HG02678 (cell line): ENCODE measurements around the gene AANAT.

ENCODE experiments used
- ATAC-seq: cut with Tn5 transposase; IDR thresholded peaks from one replicate; pipeline ENCODE4 v1.9.1; 2021; ENCODE audit warnings: mild to moderate bottlenecking, moderate library complexity; ENCODE audit not compliant: unreplicated experiment

The AANAT gene

GRCh38 chr17:76485569-76485968 lies 18.2 kb downstream of the AANAT start:
- no peak for ATAC-seq

GRCh38 chr17:76487451-76488192 lies 20.2 kb downstream of the AANAT start:
- no peak for ATAC-seq

DNA sequence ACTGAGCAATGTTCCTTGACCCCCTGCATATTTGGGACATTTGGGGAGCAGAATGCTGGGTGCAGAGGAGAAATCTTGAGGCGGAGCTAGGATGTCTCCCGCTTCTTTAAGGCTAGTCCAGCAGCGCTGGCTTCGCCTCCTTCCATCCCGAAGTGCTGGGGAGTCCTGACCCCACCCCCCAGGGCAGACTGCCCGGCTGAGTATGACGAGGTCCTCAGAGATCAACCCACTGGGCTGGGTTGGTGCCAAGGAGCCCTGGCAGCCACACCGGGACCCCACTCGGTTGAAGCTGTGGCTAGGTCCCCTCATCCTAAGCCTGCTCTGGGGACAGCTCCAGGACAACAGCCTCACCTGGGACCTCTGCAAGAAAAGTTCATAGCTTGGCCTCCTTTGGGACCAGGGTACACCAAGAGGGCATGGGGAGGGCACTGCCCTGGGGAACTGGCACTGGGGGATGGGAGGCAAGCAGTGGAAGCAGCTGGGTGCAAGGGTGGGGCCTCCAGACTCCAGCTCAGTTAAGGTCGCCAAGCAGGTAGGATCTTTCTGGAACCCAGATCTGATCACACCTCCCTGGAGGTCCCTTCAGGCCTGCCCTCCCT lies 22.8 kb downstream of the AANAT start:
- no peak for ATAC-seq

DNA sequence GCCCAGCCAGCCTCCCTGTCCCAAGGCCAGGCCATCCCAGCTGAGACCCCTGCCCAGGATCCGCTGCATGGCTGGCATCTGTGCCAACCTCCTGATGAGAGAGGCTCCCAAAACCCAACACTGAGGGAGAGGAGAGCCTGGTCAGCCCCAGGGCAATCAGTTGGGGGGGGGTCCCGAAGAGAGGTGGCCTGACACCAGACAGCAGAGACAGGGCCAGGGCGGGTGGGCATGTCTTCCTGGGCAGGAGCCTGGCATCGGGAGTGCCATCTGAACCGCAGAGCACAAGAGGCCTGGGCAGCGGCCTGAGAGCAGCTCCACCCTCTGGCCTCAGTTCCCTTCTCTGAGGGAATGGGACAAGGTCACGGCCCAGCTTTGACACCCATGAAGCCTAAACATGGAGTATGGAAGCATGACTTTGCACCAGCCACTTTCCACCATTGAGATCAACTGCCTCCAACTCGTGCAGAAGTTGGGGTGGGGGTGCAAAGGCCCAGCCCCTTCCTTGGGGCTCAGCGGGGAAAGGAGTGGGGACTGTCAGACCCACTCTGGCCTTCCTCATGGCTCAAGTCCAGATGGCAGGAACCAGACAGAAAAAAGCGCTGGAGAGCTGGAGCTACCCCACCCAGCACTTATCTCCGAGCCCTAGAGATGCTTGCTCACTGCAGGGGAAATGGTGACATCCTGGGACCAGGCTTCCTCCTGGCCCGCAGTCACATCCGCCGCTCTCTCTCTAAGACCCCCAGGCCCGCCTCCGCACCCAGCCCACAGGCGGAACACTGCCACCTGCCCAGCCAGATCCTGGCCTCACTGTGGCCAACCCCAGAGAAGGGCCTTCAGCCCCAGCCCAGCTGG lies 24.1 kb downstream of the AANAT start:
- ATAC-seq, result peak; percentile 17

DNA sequence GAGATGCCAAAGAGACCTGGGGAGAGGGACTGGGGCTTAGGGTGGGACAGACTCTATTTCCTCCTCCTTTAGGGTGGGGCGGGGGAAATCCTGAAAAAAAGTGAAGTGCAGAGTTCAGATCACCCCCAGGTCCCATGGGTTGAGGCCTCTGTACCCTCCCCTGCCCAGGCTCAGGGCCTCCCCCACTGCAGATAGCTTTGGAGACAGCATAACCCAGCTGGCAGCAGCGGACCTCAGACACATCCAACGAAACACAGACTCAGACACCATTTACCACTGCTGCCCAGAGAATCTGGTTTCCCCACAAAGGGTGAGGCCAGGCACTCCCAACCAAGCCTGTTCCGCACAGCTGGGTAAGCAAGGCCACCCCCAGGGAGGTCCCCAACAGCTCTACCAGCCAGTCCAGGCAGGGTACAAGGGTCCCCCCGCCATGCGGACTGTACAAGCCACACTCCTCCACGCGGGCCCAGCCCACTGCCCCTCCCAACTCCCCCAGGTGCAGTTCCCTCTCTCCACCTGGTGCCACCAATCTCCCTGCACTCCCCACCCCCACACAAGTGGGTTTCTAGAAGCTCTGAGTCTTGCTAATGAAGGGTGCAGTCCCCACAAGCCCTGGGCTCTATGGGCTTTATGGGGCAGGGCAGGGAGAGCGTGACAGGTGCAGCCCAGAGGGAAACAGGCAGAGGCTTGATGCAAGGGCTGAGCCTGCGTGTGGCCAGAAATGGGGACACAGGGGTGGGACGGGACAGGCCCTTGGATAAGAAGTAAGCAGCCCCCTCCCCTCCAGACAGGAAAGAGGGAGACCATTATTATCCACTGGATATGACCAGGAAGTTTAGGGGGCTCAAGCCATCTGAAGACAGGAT lies 25.0 kb downstream of the AANAT start:
- peak; percentile 46 for ATAC-seq

DNA sequence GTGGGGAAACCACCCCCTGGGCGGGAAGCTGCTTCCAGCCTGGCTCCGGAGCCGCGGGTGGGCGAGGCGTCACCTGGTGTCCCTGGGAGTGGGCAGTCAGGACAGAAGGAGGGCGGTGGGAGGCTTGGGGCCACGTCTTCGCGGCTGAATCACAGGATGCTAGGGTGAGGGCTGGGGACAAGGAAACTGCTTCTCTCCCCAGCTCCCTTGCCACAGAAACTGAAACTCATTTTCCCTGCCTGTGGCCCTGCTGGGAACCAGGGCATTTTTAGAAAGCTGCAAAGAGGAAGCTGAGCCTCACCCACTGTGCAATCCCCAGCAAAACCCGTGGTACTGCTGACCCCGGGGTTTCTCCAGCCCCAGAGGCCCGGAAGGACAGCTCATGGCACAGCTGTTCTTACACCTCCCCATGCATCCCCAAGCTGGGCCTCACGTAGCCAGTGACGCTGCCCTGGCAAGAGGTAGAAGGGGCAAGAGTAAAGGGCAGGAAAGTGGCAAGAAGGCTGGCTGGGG lies 25.6 kb downstream of the AANAT start:
- peak; percentile 46 for ATAC-seq

DNA sequence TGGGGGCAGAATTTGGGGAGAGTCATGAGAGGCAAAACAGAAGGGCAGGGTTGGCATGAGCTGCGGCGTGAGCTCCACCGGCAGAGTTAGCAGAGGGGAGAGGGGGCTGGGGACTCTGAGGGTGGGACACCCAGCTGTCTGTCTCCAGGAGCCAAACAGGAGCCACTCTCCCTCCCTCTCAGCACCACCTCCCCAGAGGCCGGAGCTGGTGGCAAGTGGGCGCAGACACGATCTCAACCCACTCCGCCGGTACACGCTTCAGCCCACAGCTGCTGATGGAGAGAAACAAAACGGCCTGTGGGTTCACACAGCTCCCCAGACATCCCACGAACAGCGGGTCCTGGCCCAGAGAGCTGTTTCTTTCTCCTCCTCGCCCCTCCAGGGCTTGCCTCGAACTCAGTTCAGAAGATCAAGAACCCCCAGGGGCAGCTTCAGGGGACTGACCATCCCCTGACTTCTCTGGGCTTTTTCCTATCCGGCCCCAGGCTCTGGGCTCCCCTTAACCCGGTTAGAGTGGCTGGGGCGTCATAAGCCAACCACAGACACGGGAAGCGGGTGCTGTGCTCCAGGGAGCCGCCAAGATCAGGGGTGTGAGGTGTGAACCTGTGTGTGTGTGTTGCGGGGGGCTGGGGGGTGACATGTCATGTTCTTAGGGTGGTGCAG lies 26.2 kb downstream of the AANAT start:
- no peak for ATAC-seq

GRCh38 chr17:76495663-76496400 lies 28.4 kb downstream of the AANAT start:
- no peak for ATAC-seq

- ATAC-seq, result no peak
These were observed 29.1 kb downstream of the AANAT start for GRCh38 chr17:76496464-76496863.

GRCh38 chr17:76497699-76497978 lies 30.2 kb downstream of the AANAT start:
- no peak for ATAC-seq

DNA sequence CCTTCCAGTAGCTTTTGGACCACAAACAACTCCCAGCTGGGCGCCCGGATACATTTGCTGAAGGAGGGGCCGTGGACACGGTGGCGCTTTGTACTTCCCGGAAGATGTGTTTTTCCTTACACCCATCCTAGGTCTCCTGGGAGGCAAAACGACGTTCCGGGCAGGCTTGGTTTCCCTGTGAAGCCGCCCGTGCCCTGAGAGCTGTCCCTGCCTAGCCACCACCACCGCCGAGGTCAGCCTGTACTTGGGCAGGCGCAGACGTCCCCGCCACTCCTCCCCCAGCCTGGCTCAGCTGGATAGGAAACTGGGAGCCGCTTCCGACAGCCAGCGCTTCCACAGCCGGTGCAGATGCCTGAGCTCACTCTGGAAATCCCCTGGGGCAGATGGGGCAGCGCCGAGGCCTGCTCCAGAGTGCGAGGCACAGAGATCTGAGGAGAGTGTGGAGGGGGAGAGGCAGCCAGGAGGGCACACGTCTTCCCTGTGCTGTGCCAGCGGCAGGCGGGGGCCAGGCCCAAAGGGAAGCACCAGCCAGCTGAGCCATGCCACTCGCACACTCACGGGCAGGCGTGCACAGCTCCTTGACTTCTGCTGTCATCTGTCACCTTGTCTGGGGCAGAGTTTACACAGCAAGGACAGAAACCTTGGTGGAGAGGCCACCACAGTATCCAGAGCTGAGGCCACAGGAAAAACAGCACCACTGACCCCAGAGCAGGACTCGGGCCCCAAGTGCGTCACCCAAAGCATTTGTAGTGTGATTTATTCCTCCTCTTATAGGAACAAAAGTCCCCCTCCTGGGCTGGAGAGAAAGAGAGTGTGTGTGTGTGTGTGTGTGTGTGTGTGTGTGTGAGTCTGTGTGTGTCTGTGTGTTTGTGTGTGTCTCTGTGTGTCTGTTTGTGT lies 30.8 kb downstream of the AANAT start:
- ATAC-seq, result no peak

DNA sequence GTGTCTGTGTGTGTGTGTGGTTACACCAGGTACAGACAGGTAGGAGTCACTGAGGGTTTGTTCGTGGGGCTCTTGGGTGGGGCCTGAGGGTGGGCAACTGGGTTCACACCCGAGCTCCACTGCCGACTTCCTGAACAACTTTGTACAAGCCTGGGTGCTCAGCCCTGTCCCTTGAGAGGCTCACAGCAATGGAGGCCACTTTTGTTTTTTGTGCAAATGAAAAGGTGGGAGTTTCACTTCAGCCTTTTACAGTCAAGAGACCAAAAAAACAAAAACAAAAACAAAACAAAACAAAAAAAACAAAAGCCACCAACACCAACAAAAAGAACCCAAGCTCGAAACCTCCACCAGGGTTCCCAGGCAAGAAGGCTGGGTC lies 31.5 kb downstream of the AANAT start:
- no peak for ATAC-seq

- ATAC-seq, result no peak
These were observed 31.9 kb downstream of the AANAT start for GRCh38 chr17:76499267-76499667.

GRCh38 chr17:76500074-76500746 lies 32.8 kb downstream of the AANAT start:
- ATAC-seq, result no peak

DNA sequence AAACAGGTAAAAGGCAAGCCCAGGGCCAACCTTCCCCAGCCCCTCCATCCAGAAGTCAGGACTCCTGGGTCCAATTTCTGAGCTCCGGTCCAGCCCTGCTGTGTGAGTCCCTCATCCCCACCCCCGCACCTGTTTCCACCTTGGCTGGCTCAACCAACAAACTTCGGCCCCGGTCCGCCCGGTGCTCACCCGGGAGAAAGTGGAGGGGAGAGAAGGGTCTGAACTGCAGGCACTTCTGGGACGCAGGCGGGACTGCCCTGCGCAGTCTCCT lies 33.3 kb downstream of the AANAT start:
- no peak for ATAC-seq

DNA sequence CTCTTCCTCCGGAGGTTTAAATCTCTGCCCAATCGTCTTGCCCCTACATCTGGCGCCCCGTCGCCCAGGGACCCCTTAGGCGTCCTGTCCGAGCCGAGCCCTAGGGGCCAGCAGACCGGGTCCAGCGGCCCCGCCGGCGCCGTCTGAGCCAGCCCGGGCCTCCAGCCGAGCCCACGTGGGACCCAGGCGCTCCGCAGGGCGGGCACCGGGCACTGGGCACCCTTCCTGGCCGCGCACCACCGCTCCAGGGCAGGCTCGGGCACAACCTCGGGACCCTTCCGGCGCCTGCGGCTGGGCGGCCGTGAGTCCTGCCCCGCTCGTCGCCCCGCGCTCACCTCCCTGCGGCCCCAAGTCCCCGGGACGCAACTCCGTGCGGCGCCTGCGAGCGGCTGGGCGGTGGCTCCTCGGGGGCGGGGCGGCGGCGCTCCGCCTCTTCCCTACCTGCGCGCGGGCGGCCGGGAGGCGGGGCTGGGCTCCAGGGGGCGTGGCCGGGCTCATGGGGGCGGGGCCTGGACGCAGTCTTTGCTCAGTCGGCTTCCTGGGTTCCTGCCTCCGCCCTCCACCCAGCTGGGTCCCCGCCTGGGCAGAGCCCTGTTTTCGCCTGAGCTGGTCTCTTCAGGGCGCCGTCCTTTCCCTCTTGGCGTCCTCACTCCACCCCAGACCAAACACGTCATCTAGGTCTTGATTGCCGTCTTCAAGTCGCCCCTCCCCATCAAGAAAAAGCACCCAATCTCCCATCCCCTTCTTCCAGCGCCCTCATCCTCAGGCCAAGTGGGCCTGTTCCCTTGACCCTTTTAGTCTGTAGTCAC lies 33.8 kb downstream of the AANAT start, which contains the start of gene RHBDF2:
RHBDF2 (minus strand) TSS at position 406 of the 809 bp plus-strand sequence. CDS start 19,899 bp downstream, outside the sequence.
- peak; percentile 76 for ATAC-seq

GRCh38 chr17:76501827-76502307 lies 34.5 kb downstream of the AANAT start:
- no peak for ATAC-seq
